CD14-positive monocyte (primary cell): ENCODE data around the gene ADGRG6. TPM values are rescaled to one million over a fixed set of nuclear protein-coding genes. Genes with fewer than 3 reads are reported as not detected.

ENCODE experiments used
- DNase-seq, 3 donors: peaks; one replicate each; pipeline ENCODE4 v3.0.0-alpha.2; 2011 to 2022
- H2AFZ ChIP-seq: 2 replicates; pipeline ENCODE4 v1.6.0; 2012; ENCODE audit warnings: mild to moderate bottlenecking, low read depth, low read length, inconsistent platforms; ENCODE audit not compliant: insufficient read depth, poor library complexity, severe bottlenecking
- H3K27ac ChIP-seq, 2 donors: 1 replicate in 1 of 2; 2 replicates in 1 of 2; pipeline ENCODE4 v1.5.1; 2012 to 2013; ENCODE audit warnings: low read length in 2 of 2, control low read depth in 1 of 2, inconsistent platforms in 1 of 2, low read depth in 1 of 2, mild to moderate bottlenecking in 1 of 2
- H3K27me3 ChIP-seq, 2 donors: one replicate each; pipeline versions ENCODE4 v1.6.0 to v1.6.1; 2011 to 2013; ENCODE audit warnings: low read length in 2 of 2; ENCODE audit not compliant: control insufficient read depth in 2 of 2, insufficient read depth in 2 of 2
- H3K36me3 ChIP-seq, 2 donors: replicated peaks in 1 of 2; 1 replicate in 1 of 2; 2 replicates in 1 of 2; pipeline versions ENCODE4 v1.5.1 to v1.6.1; 2012 to 2013; ENCODE audit warnings: low read length in 2 of 2, control low read depth in 1 of 2, inconsistent platforms in 1 of 2, mild to moderate bottlenecking in 1 of 2; ENCODE audit not compliant: insufficient read depth in 2 of 2, control insufficient read depth in 1 of 2
- H3K4me1 ChIP-seq, 2 donors: 1 replicate in 1 of 2; 2 replicates in 1 of 2; pipeline versions ENCODE4 v1.5.1 to v1.6.1; 2012 to 2013; ENCODE audit warnings: low read length in 2 of 2, control low read depth in 1 of 2, inconsistent platforms in 1 of 2, mild to moderate bottlenecking in 1 of 2, moderate library complexity in 1 of 2; ENCODE audit not compliant: insufficient read depth in 2 of 2, control insufficient read depth in 1 of 2
- H3K4me2 ChIP-seq: replicated peaks from 2 replicates; pipeline ENCODE3; 2012; ENCODE audit warnings: low read length, moderate library complexity, mild to moderate bottlenecking; ENCODE audit not compliant: poor library complexity, severe bottlenecking; ENCODE audit errors: extremely low read depth
- H3K4me3 ChIP-seq, 3 experiments: fragments of 200-600 bp in 1 of 3; sonication (generic) in 1 of 3; replicated peaks in 1 of 3; 1 replicate in 2 of 3; 2 replicates in 1 of 3; pipeline ENCODE4 v1.5.1; 2011 to 2013; ENCODE audit warnings: low read length in 3 of 3, mild to moderate bottlenecking in 3 of 3, control low read depth in 2 of 3, low read depth in 2 of 3, inconsistent platforms in 1 of 3, moderate library complexity in 1 of 3
- H3K79me2 ChIP-seq: 2 replicates; pipeline ENCODE4 v1.6.0; 2012; ENCODE audit warnings: mild to moderate bottlenecking, control low read depth, inconsistent platforms, low read length, moderate library complexity; ENCODE audit not compliant: insufficient read depth
- H3K9ac ChIP-seq: 2 replicates; pipeline ENCODE4 v1.6.0; 2017; ENCODE audit warnings: low read length, mild to moderate bottlenecking; ENCODE audit not compliant: insufficient read depth, poor library complexity, severe bottlenecking
- H3K9me3 ChIP-seq, 2 donors: replicated peaks in 1 of 2; 1 replicate in 1 of 2; 2 replicates in 1 of 2; pipeline versions ENCODE4 v1.5.1 to v1.6.1; 2012 to 2013; ENCODE audit warnings: low read length in 2 of 2, control low read depth in 1 of 2; ENCODE audit not compliant: control insufficient read depth in 1 of 2, insufficient read depth in 1 of 2
- H4K20me1 ChIP-seq: 2 replicates; pipeline ENCODE4 v1.6.0; 2012; ENCODE audit warnings: mild to moderate bottlenecking, low read length, control low read depth, moderate library complexity; ENCODE audit not compliant: insufficient read depth
- H3K27ac Mint-ChIP-seq, 7 donors: one replicate each; pipeline ENCODE4 v1.8.0; 2020; ENCODE audit warnings: mild to moderate bottlenecking in 7 of 7, mixed read lengths in 7 of 7, moderate library complexity in 6 of 7, inconsistent platforms in 2 of 7
- H3K27me3 Mint-ChIP-seq, 3 donors: one replicate each; pipeline ENCODE4 v1.8.0; 2021 to 2022; ENCODE audit warnings: low read depth in 3 of 3, mild to moderate bottlenecking in 3 of 3, mixed read lengths in 3 of 3, moderate library complexity in 3 of 3, inconsistent platforms in 1 of 3
- H3K36me3 Mint-ChIP-seq, 2 donors: one replicate each; pipeline ENCODE4 v1.8.0; 2020; ENCODE audit warnings: mixed read lengths in 2 of 2, inconsistent platforms in 1 of 2, mild to moderate bottlenecking in 1 of 2
- H3K4me1 Mint-ChIP-seq: one replicate; pipeline ENCODE4 v1.8.0; 2020; ENCODE audit warnings: mild to moderate bottlenecking, mixed read lengths
- H3K4me3 Mint-ChIP-seq, 2 donors: one replicate each; pipeline ENCODE4 v1.8.0; 2020; ENCODE audit warnings: mild to moderate bottlenecking in 2 of 2, mixed read lengths in 2 of 2, moderate library complexity in 1 of 2
- H3K9me3 Mint-ChIP-seq, 7 donors: one replicate each; pipeline ENCODE4 v1.8.0; 2020 to 2022; ENCODE audit warnings: mixed read lengths in 7 of 7, mild to moderate bottlenecking in 6 of 7, moderate library complexity in 6 of 7, inconsistent platforms in 2 of 7
- WGBS: methylation state at CpG from one replicate; pipeline ENCODE4 v1.1.5; 2013; ENCODE audit warnings: missing lambda C conversion rate; ENCODE audit not compliant: insufficient coverage; 5-methylcytosine and 5-hydroxymethylcytosine counted together
- intact Hi-C, 2 donors: fragments of 100-400 bp; cut with micrococcal nuclease; formaldehyde crosslinking; loops; one replicate each; pipeline versions ENCODE4 v1.15.0 to v1.15.1; 2023
- polyA plus RNA-seq, 3 donors: library from polyadenylated mRNA; depleted of rRNA in 1 of 3; unstranded in 2 of 3; stranded (reverse) in 1 of 3; fragments of 300-500 nt in 2 of 3; fragments of >200 nt in 1 of 3; fragmentation: Illumina TruSeq in 2 of 3; gene quantifications; 1 replicate in 2 of 3; 2 replicates in 1 of 3; pipeline ENCODE4 v1.2.3, GENCODE V29; 2012 to 2021
- TF ChIP-seq, protein P1 (sequence below): fragments of 200-600 bp; IDR thresholded peaks from one replicate; pipeline ENCODE4 v1.8.0; 2022; ENCODE audit warnings: antibody characterized with exemption, mild to moderate bottlenecking

ADGRG6 gene
- polyA plus RNA-seq, 3 donors, result 0.18 to 0.31 TPM; not detected in 1

DNA sequence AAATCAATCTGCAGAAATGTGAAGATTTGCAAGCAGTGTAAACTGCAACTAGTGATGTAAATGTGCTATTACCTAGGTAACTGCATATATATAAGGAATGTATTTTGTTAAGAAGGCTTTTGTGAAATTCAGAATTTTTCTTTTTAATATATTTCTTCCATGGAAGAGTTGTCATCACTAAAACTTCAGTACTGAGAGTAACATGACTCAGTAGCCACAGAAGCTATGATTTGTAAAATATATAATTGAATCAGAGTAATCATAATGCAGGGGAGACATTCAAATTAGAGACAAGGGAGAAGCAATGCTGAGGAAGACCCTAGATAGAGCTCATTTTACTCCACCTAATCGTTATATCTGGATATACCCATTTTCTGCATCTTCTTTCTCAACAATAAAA is 141.7 kb downstream of the ADGRG6 start:
- intact Hi-C loops, result no loop called here
- DNase-seq, result no peak
- Histone ChIP-seq H2AFZ (no peak overlapping the region), H3K4me3 (no peak overlapping the region), H4K20me1 (no peaks in the 10 kb centered on the region), H3K4me1 (no peaks in the 10 kb centered on the region), H3K36me3 (no peaks in the 10 kb centered on the region), H3K79me2 (no peaks in the 10 kb centered on the region), H3K27ac (no peak overlapping the region), H3K9me3 (no peaks in the 10 kb centered on the region), H3K4me2 (no peak overlapping the region), H3K9ac (no peak overlapping the region), H3K27me3 (no peaks in the 10 kb centered on the region)
- no peaks in the 10 kb centered on the region for H3K4me1 Mint-ChIP-seq
- H3K9me3 Mint-ChIP-seq, result no peaks in the 10 kb centered on the region
- H3K4me3 Mint-ChIP-seq, result no peak overlapping the region
- TF ChIP-seq, protein P1, sequence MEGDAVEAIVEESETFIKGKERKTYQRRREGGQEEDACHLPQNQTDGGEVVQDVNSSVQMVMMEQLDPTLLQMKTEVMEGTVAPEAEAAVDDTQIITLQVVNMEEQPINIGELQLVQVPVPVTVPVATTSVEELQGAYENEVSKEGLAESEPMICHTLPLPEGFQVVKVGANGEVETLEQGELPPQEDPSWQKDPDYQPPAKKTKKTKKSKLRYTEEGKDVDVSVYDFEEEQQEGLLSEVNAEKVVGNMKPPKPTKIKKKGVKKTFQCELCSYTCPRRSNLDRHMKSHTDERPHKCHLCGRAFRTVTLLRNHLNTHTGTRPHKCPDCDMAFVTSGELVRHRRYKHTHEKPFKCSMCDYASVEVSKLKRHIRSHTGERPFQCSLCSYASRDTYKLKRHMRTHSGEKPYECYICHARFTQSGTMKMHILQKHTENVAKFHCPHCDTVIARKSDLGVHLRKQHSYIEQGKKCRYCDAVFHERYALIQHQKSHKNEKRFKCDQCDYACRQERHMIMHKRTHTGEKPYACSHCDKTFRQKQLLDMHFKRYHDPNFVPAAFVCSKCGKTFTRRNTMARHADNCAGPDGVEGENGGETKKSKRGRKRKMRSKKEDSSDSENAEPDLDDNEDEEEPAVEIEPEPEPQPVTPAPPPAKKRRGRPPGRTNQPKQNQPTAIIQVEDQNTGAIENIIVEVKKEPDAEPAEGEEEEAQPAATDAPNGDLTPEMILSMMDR, result no peak
- no peak overlapping the region for H3K27ac Mint-ChIP-seq
- no peaks in the 10 kb centered on the region for H3K36me3 Mint-ChIP-seq
- peaks cover 0 to 2% (median 0%) of the 10 kb centered on the region in 3 donors for H3K27me3 Mint-ChIP-seq
- WGBS, result no CpG with 5 or more reads among the region's 1 CpG

DNA sequence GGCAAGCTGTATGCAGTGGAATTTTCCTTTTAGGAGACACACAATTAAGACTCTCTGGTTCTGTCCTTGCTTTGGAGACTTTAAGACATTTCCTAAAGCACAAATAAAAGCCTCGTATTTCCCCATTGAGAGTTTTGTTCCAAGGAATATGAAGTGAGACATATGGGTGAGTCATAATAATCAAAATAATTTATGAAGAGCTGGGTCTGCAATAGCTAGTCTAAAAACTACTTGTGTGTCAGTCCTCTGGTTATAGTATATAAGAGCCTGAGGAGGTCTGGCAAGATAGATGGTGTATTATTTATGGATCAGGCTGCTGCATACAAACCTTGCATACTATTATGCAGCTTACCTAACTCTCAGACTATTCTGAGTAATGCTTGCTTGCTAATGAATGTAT is 142.6 kb downstream of the ADGRG6 start:
- Histone ChIP-seq H3K9ac (no peak overlapping the region), H3K4me3 (no peak overlapping the region), H3K9me3 (no peaks in the 10 kb centered on the region), H4K20me1 (no peaks in the 10 kb centered on the region), H2AFZ (no peak overlapping the region), H3K4me1 (no peaks in the 10 kb centered on the region), H3K36me3 (no peaks in the 10 kb centered on the region), H3K79me2 (no peaks in the 10 kb centered on the region), H3K27me3 (no peaks in the 10 kb centered on the region), H3K4me2 (no peak overlapping the region), H3K27ac (no peak overlapping the region)
- no CpG with 5 or more reads among the region's 1 CpG for WGBS
- Mint-ChIP-seq H3K4me3 (no peak overlapping the region), H3K27ac (no peak overlapping the region), H3K36me3 (no peaks in the 10 kb centered on the region), H3K4me1 (no peaks in the 10 kb centered on the region), H3K27me3 (peaks cover 0 to 2% (median 0%) of the 10 kb centered on the region in 3 donors), H3K9me3 (no peaks in the 10 kb centered on the region)
- intact Hi-C loops, result no loop called here
- TF ChIP-seq, protein P1, result no peak
- no peak for DNase-seq
